H9 (cell line): ENCODE data around the gene CEACAM18. TPM values are rescaled to one million over a fixed set of nuclear protein-coding genes. Genes with fewer than 3 reads are reported as not detected.

ENCODE experiments used
- DNase-seq: peaks from one replicate; pipeline ENCODE4 v3.0.0-alpha.2; 2017
- H2AFZ ChIP-seq: one replicate; pipeline ENCODE4 v1.6.1; 2013; ENCODE audit warnings: mild to moderate bottlenecking, low read length, control low read depth, moderate library complexity
- H2AK5ac ChIP-seq: 2 replicates; pipeline ENCODE4 v1.6.1; 2013; ENCODE audit warnings: low read length, control low read depth, mixed read lengths; ENCODE audit not compliant: insufficient read length
- H2BK120ac ChIP-seq: one replicate; pipeline ENCODE4 v1.6.1; 2013; ENCODE audit warnings: low read depth, mild to moderate bottlenecking, low read length, control low read depth, inconsistent platforms; ENCODE audit not compliant: poor library complexity, severe bottlenecking
- H2BK12ac ChIP-seq: 2 replicates; pipeline ENCODE4 v1.6.1; 2013; ENCODE audit warnings: low read length, control low read depth, mixed read lengths, low read depth; ENCODE audit not compliant: insufficient read length
- H2BK15ac ChIP-seq: 2 replicates; pipeline ENCODE4 v1.6.1; 2013; ENCODE audit warnings: low read depth, low read length, control low read depth
- H2BK20ac ChIP-seq: one replicate; pipeline ENCODE4 v1.6.1; 2013; ENCODE audit warnings: low read depth, mild to moderate bottlenecking, low read length, control low read depth, inconsistent platforms; ENCODE audit not compliant: poor library complexity, severe bottlenecking
- H2BK5ac ChIP-seq: 2 replicates; pipeline ENCODE4 v1.6.1; 2013; ENCODE audit warnings: low read length, control low read depth, mixed read lengths; ENCODE audit not compliant: insufficient read length
- H3K14ac ChIP-seq: 2 replicates; pipeline ENCODE4 v1.6.1; 2013; ENCODE audit warnings: low read length, control low read depth; ENCODE audit not compliant: insufficient read depth
- H3K18ac ChIP-seq: 2 replicates; pipeline ENCODE4 v1.6.1; 2013; ENCODE audit warnings: low read depth, mild to moderate bottlenecking, mixed read lengths, low read length, control low read depth; ENCODE audit not compliant: insufficient read length
- H3K23ac ChIP-seq: 2 replicates; pipeline ENCODE4 v1.6.1; 2013; ENCODE audit warnings: low read length, control low read depth, mixed read lengths, low read depth; ENCODE audit not compliant: insufficient read length
- H3K23me2 ChIP-seq: 2 replicates; pipeline ENCODE4 v1.6.1; 2013; ENCODE audit warnings: low read depth, mild to moderate bottlenecking, mixed read lengths, low read length, control low read depth; ENCODE audit not compliant: insufficient read length, poor library complexity, severe bottlenecking
- H3K27ac ChIP-seq: 2 replicates; pipeline ENCODE4 v1.5.1; 2013; ENCODE audit warnings: low read length, control low read depth, mixed read lengths, low read depth; ENCODE audit not compliant: insufficient read length
- H3K27me3 ChIP-seq: 2 replicates; pipeline ENCODE4 v1.6.1; 2013; ENCODE audit warnings: low read length, control low read depth, inconsistent platforms; ENCODE audit not compliant: insufficient read depth
- H3K4ac ChIP-seq: 2 replicates; pipeline ENCODE4 v1.6.1; 2013; ENCODE audit warnings: low read depth, mild to moderate bottlenecking, control low read depth, inconsistent platforms, low read length, moderate library complexity
- H3K4me1 ChIP-seq: 2 replicates; pipeline ENCODE4 v1.6.1; 2013; ENCODE audit warnings: low read length, control low read depth, inconsistent platforms; ENCODE audit not compliant: insufficient read depth
- H3K4me2 ChIP-seq: 2 replicates; pipeline ENCODE4 v1.6.1; 2013; ENCODE audit warnings: low read length, control low read depth, mixed read lengths; ENCODE audit not compliant: insufficient read length, insufficient read depth
- H3K56ac ChIP-seq: 2 replicates; pipeline ENCODE4 v1.6.1; 2013; ENCODE audit warnings: low read depth, mild to moderate bottlenecking, mixed read lengths, low read length, control low read depth; ENCODE audit not compliant: insufficient read length
- H3K79me1 ChIP-seq: 2 replicates; pipeline ENCODE4 v1.6.1; 2013; ENCODE audit warnings: low read depth, mild to moderate bottlenecking, moderate library complexity, low read length, control low read depth, inconsistent platforms; ENCODE audit not compliant: insufficient read depth, poor library complexity, severe bottlenecking
- H3K79me2 ChIP-seq: 2 replicates; pipeline ENCODE4 v1.6.1; 2013; ENCODE audit warnings: low read length, control low read depth, inconsistent platforms; ENCODE audit not compliant: insufficient read depth
- H3K9ac ChIP-seq: 2 replicates; pipeline ENCODE4 v1.6.1; 2013; ENCODE audit warnings: low read length, control low read depth, mixed read lengths; ENCODE audit not compliant: insufficient read length; ENCODE audit errors: extremely low read depth
- H3K9me3 ChIP-seq: one replicate; pipeline ENCODE4 v1.6.1; 2013; ENCODE audit warnings: low read depth, low read length, inconsistent platforms; ENCODE audit not compliant: control insufficient read depth
- H3T11ph ChIP-seq: one replicate; pipeline ENCODE4 v1.6.1; 2013; ENCODE audit warnings: mild to moderate bottlenecking, low read length, control low read depth, inconsistent platforms
- H4K20me1 ChIP-seq: one replicate; pipeline ENCODE4 v1.6.1; 2013; ENCODE audit not compliant: control insufficient read depth, insufficient read length, insufficient read depth
- H4K5ac ChIP-seq: 2 replicates; pipeline ENCODE4 v1.6.1; 2013; ENCODE audit warnings: low read depth, mild to moderate bottlenecking, mixed read lengths, low read length, control low read depth; ENCODE audit not compliant: insufficient read length
- H4K8ac ChIP-seq: replicated peaks from 2 replicates; pipeline ENCODE4 v1.6.1; 2013; ENCODE audit warnings: low read length, control low read depth, mixed read lengths, low read depth; ENCODE audit not compliant: insufficient read length
- H4K91ac ChIP-seq: 2 replicates; pipeline ENCODE4 v1.6.1; 2013; ENCODE audit warnings: low read depth, mild to moderate bottlenecking, moderate library complexity, mixed read lengths, low read length, control low read depth; ENCODE audit not compliant: insufficient read length
- H3K27ac Mint-ChIP-seq, 3 experiments: 2 replicates in 2 of 3; 3 replicates in 1 of 3; pipeline ENCODE4 v1.8.0; 2020 to 2021; ENCODE audit warnings: mixed read lengths in 3 of 3, mild to moderate bottlenecking in 1 of 3, moderate library complexity in 1 of 3
- H3K27me3 Mint-ChIP-seq: 2 replicates; pipeline ENCODE4 v1.8.0; 2021; ENCODE audit warnings: low read depth, mild to moderate bottlenecking, moderate library complexity, mixed read lengths
- H3K36me3 Mint-ChIP-seq, 3 experiments: 2 replicates in 2 of 3; 3 replicates in 1 of 3; pipeline ENCODE4 v1.8.0; 2020 to 2021; ENCODE audit warnings: low read depth in 3 of 3, mixed read lengths in 3 of 3; ENCODE audit not compliant: insufficient read depth in 1 of 3
- H3K4me1 Mint-ChIP-seq, 2 experiments: 2 replicates each; pipeline ENCODE4 v1.8.0; 2020; ENCODE audit warnings: mixed read lengths in 2 of 2
- H3K4me3 Mint-ChIP-seq, 2 experiments: 2 replicates in 1 of 2; 3 replicates in 1 of 2; pipeline ENCODE4 v1.8.0; 2020 to 2021; ENCODE audit warnings: mild to moderate bottlenecking in 2 of 2, mixed read lengths in 2 of 2, moderate library complexity in 1 of 2
- H3K9me3 Mint-ChIP-seq, 2 experiments: 2 replicates in 1 of 2; 3 replicates in 1 of 2; pipeline ENCODE4 v1.8.0; 2020; ENCODE audit warnings: mild to moderate bottlenecking in 2 of 2, mixed read lengths in 2 of 2, moderate library complexity in 1 of 2
- WGBS: extraction: QIAGEN DNeasy Blood & Tissue Kit; methylation state at CpG from one replicate; pipeline ENCODE4 v1.1.7; 2013; ENCODE audit warnings: missing lambda C conversion rate, low lambda C conversion rate, mixed read lengths; ENCODE audit not compliant: insufficient read length; ENCODE audit errors: extremely low coverage; 5-methylcytosine and 5-hydroxymethylcytosine counted together
- total RNA-seq: library from RNA; stranded (reverse); gene quantifications from 2 replicates; pipeline ENCODE4 v1.2.1, GENCODE V29; 2021
- TF ChIP-seq, protein P1 (sequence below): fragments of 200-600 bp; sonication (generic); conservative IDR thresholded peaks from 3 replicates; pipeline ENCODE4 v1.8.0; 2021; ENCODE audit warnings: antibody characterized with exemption, mild to moderate bottlenecking

Gene CEACAM18
- total RNA-seq, 1 experiment from 2014 or later, result not detected

DNA sequence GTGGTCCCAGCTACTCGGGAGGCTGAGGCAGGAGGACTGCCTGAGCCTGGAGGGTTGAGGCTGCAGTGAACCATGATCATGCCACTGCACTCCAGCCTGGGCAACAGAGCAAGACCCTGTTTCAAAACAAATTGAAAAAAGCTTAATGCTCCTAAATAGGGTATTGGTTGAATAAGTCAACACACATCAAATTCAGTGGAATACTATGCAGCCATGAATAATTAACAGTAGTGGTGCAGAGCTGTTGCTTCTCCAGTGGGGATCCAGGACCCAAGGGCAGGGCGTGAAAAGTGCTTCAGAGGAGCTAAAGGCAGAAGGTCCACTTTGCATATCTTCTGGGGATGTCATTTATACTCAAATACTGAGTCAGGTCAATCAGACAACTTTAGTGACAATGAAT lies 38.3 kb upstream of the CEACAM18 start:
- Mint-ChIP-seq H3K4me1 (peaks cover 2 to 10% of the 10 kb centered on the region in 2 experiments; a peak in 2 of 4 replicates), H3K9me3 (peaks cover 0 to 24% of the 10 kb centered on the region in 2 experiments; a peak in 1 of 5 replicates), H3K27ac (no peak overlapping the region), H3K36me3 (no peaks in the 10 kb centered on the region), H3K27me3 (peaks cover 55% of the 10 kb centered on the region), H3K4me3 (no peak overlapping the region)
- Histone ChIP-seq H2BK12ac (no peak overlapping the region), H2BK120ac (no peak overlapping the region), H3K27ac (no peak overlapping the region), H2BK20ac (no peak overlapping the region), H3K18ac (no peak overlapping the region), H3K4ac (no peak overlapping the region), H3K23me2 (no peaks in the 10 kb centered on the region), H3K27me3 (no peaks in the 10 kb centered on the region), H2AFZ (no peak overlapping the region), H4K5ac (no peak overlapping the region), H4K91ac (no peak overlapping the region), H3K4me1 (no peaks in the 10 kb centered on the region), H3K14ac (no peak overlapping the region), H2BK5ac (no peak overlapping the region), H3K9me3 (no peaks in the 10 kb centered on the region), H3K9ac (no peak overlapping the region), H3K79me1 (no peaks in the 10 kb centered on the region), H3K56ac (no peak overlapping the region), H3T11ph (no peak overlapping the region), H4K20me1 (no peaks in the 10 kb centered on the region), H2BK15ac (no peak overlapping the region), H3K79me2 (no peaks in the 10 kb centered on the region), H3K23ac (no peak overlapping the region), H2AK5ac (no peak overlapping the region), H3K4me2 (no peak overlapping the region), H4K8ac (no peak overlapping the region)
- TF ChIP-seq, protein P1, sequence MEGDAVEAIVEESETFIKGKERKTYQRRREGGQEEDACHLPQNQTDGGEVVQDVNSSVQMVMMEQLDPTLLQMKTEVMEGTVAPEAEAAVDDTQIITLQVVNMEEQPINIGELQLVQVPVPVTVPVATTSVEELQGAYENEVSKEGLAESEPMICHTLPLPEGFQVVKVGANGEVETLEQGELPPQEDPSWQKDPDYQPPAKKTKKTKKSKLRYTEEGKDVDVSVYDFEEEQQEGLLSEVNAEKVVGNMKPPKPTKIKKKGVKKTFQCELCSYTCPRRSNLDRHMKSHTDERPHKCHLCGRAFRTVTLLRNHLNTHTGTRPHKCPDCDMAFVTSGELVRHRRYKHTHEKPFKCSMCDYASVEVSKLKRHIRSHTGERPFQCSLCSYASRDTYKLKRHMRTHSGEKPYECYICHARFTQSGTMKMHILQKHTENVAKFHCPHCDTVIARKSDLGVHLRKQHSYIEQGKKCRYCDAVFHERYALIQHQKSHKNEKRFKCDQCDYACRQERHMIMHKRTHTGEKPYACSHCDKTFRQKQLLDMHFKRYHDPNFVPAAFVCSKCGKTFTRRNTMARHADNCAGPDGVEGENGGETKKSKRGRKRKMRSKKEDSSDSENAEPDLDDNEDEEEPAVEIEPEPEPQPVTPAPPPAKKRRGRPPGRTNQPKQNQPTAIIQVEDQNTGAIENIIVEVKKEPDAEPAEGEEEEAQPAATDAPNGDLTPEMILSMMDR, result no peak
- no CpG with 5 or more reads among the region's 2 CpGs for WGBS
- no peak for DNase-seq
